SK-N-MC (cell line): ENCODE results near the gene CHTF18.

Source experiments
- FOXP2 ChIP-seq: optimal IDR thresholded peaks from 2 replicates; pipeline ENCODE3; 2011; ENCODE audit warnings: mild to moderate bottlenecking, moderate library complexity; ENCODE audit not compliant: insufficient read depth; ENCODE audit errors: extremely low read length, control extremely low read depth
- POLR2AphosphoS5 ChIP-seq: IDR thresholded peaks from 2 replicates; pipeline ENCODE4 v1.6.1; 2012; ENCODE audit warnings: mild to moderate bottlenecking, low read depth, low read length, borderline replicate concordance

DNA sequence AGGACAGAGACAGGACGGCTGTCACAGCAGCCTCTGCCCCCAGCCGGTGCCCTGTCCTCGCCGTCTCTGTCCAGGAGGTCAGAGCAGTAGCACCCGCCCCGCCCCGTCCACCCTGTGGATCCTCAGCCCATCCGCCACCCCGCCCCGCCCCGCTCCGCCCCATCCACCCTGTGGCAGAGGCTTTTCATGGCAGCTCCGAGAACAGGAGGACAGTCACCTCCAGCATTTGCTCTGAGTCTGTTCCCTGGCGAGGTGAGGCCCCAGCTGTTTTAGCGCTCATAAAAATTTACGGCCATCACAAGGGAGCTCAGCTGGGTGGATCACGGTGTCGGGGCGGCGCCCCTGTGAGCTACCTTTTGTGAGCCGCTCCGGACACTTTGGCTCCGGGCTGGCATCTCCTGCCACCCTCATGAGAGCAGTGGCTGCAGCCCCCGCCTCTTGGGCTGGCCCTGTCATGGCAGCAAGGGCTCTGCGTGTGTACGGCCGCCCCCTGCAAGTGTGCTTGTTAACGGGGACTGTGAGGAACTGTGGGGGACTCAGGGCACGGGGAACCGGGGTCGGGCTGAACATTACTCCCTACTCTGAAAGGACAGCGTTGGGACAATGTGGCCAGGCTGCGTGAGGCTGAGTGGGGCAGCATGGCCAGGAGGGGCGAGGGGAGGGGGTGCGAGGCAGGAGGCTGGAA is 44.4 kb downstream of the CHTF18 start:
- TF ChIP-seq POLR2AphosphoS5 (no peak), FOXP2 (no peak)
